SK-N-SH (cell line): ENCODE results near the gene ITGA6.

ENCODE experiments used
- CTCF ChIP-seq: fragments of 200-600 bp; sonication (generic); IDR thresholded peaks from 2 replicates; pipeline ENCODE4 v1.6.1; 2017; ENCODE audit warnings: antibody characterized with exemption, mild to moderate bottlenecking, moderate library complexity
- EP300 ChIP-seq, 2 experiments: IDR thresholded peaks; 2 replicates each; pipeline versions ENCODE4 v1.4.0 to v1.6.1; 2012; ENCODE audit warnings: borderline replicate concordance in 1 of 2, low read depth in 1 of 2, low read length in 1 of 2
- POLR2AphosphoS5 ChIP-seq: IDR thresholded peaks from 2 replicates; pipeline ENCODE4 v1.6.1; 2012; ENCODE audit warnings: low read depth, low read length
- SIN3A ChIP-seq: IDR thresholded peaks from 2 replicates; pipeline ENCODE4 v1.6.1; 2012; ENCODE audit warnings: low read depth, mild to moderate bottlenecking, low read length, moderate library complexity, borderline replicate concordance
- SMC3 ChIP-seq: IDR thresholded peaks from 2 replicates; pipeline ENCODE4 v1.6.1; 2012; ENCODE audit warnings: low read depth, low read length, improper control_type of control experiment
- TEAD4 ChIP-seq: IDR thresholded peaks from 2 replicates; pipeline ENCODE4 v1.4.0; 2012; ENCODE audit warnings: mild to moderate bottlenecking, borderline replicate concordance; ENCODE audit not compliant: insufficient read depth
- YY1 ChIP-seq: IDR thresholded peaks from 2 replicates; pipeline ENCODE4 v1.4.0; 2012; ENCODE audit warnings: low read depth, mild to moderate bottlenecking

DNA sequence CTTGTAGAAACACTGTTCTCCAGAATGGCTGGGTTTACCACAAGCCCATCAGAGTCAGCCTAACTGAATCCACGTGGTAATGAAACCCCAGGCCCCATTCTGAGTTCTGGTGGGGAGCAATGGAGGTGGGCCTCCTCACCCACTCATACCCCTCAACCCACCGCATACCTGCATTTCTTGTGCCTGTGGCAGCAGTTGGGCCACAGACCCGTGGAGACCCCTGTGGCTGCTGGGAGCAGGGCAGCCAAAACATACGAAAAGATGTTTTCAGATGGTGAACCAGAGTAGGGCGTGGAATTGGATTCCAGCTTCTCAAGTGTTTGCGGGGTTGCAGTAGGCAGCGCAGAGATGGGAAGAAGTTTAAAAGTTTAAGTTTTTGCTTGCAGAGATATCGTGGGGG, 51.0 kb downstream of the ITGA6 start:
- TF ChIP-seq YY1: no peak
- no peak for TF ChIP-seq CTCF
- no peak for TF ChIP-seq POLR2AphosphoS5
- no peak for TF ChIP-seq SIN3A
- no peak for TF ChIP-seq SMC3
- TF ChIP-seq EP300 (IDR thresholded peaks at IDR 0.05; ENCODE audit: borderline replicate concordance in 1 of 2, low read depth in 1 of 2, low read length in 1 of 2): no peak
- TF ChIP-seq TEAD4: no peak
